Measurements from ENCODE around the gene NPIPA1.
"Not testable (repeated sequence)": the region's sequence is repeated elsewhere in the genome, so short reads cannot be mapped to it uniquely, and the experiment has no call there.

The NPIPA1 gene

DNA sequence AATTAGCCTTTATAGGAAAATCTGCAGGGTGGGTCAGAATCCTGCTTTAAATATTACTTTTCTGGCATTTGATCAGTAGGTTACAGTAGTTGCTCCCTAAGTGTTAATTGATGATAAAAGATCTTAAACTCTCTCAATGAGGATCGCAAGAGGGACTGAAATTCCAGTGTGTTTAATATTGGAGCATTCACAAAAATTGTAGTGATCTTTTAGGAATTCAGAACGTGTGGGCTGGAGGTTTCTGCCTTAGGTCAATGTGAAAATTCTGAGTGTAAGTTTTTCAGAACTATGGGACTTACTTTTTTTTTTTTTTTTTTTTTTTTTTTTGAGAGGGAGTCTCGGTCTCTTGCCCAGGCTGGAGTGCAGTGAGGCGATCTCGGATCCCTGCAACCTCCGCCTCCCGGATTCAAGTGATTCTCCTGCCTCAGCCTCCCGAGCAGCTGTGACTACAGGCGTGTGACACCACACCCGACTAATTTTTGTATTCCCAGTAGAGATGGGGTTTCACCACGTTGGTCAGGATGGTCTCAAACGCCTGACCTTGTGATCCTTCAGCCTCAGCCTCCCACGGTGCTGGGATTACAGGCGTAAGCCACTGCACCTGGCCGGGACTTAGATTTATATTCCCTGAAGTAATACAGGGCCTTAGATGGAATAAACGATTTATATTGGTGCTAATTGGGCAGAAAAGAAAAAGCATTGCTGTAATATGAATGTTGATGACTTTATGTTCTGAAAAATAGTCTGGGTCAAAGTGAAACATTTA, 39.9 kb downstream of the NPIPA1 start:
- not testable (repeated sequence) for DNase-seq (ENCODE audit: low read depth in 2 of 2)

DNA sequence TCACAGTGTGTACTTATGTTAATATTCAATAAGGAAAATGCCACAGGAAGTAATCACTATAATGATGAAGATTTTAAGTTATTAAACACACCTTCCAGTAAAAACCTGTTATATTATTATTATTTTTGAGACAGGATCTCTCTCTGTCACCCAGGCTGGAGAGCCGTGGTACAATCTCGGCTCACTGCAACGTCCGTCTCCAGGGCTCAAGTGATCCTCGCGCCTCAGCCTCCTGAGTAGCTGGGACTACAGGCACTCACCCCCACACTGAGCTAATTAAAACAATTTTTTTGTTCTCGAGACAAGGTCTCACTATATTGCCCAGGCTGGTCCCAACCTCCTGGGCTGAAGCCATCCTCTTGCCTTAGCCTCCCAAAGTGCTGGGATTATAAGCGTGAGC, 41.0 kb downstream of the NPIPA1 start:
- not testable (repeated sequence) for DNase-seq (ENCODE audit: low read depth in 2 of 2)

GRCh38 chr16:14978908-14979307, 41.7 kb downstream of the NPIPA1 start:
- not testable (repeated sequence) for DNase-seq (ENCODE audit: low read depth in 2 of 2)

- not testable (repeated sequence) for DNase-seq (ENCODE audit: low read depth in 2 of 2)
These were observed 44.0 kb downstream of the NPIPA1 start for GRCh38 chr16:14981234-14981633.

- not testable (repeated sequence) for DNase-seq (ENCODE audit: low read depth in 2 of 2)
These were observed 45.3 kb downstream of the NPIPA1 start for GRCh38 chr16:14982521-14982920.

- not testable (repeated sequence) for DNase-seq (ENCODE audit: low read depth in 2 of 2)
These were observed 50.8 kb downstream of the NPIPA1 start for GRCh38 chr16:14988092-14988491.

- not testable (repeated sequence) for DNase-seq (ENCODE audit: low read depth in 2 of 2)
These were observed 51.5 kb downstream of the NPIPA1 start for GRCh38 chr16:14988661-14989191.

DNA sequence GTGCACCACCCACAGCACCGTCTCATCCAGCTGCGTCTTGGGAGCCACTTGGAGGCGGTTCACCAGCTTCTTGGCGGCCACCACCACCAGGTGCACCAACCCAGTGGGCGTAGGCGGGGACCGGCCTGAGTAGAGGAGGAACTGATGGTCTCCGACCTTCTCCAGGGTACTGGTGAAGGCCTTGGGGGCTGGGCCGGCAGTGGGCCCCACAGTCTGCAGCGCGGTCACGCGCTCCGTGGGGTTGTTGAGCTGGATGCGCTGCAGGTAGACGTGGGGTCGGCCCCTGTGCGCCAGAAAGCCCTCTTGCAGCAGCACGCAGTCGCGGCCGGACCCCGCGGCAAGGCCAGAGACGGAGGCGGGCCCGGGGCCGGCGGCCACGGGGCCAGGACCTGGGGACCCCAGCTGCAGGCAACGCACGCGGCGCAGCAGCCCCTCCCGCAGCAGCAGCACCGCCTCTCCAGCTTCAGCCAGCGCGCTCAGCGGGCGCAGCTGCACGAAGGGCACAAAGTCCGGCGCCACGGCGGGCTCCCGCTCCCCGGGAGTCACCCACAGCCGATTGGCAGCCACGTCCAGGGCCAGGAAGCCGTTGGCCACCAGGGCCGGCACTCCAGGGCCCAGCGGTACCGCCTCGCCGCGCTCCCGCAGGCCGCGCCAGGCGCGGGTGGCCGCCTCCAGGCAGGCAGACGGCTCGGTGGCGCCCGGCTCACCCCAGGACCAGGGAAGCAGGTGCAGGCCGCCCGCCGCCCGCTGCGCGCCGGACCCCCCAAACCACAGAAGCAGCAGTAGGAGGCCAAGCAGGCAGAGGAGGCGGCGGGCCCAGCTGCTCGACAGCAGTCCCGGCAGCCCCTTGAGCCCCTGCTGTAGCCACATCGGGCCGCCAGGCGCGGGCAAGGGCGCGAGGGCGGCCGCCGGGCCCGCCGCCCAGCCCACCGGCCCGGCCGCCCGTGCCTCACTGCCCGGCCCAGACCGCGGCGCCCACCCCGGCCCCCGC, 52.3 kb downstream of the NPIPA1 start:
- not testable (repeated sequence) for DNase-seq (ENCODE audit: low read depth in 2 of 2)

GRCh38 chr16:14993277-14994151, 56.3 kb downstream of the NPIPA1 start:
- not testable (repeated sequence) for DNase-seq (ENCODE audit: low read depth in 2 of 2)

- DNase-seq (ENCODE audit: low read depth in 2 of 2) = not testable (repeated sequence)
These were observed 59.5 kb downstream of the NPIPA1 start for GRCh38 chr16:14996702-14997101.

GRCh38 chr16:14998300-14998699, 61.1 kb downstream of the NPIPA1 start:
- DNase-seq (ENCODE audit: low read depth in 2 of 2) = not testable (repeated sequence)

- not testable (repeated sequence) for DNase-seq (ENCODE audit: low read depth in 2 of 2)
These were observed 62.6 kb downstream of the NPIPA1 start for GRCh38 chr16:14999845-15000244.
